GM04503 (cell line): ENCODE measurements around the gene C2orf42.
"Not testable (repeated sequence)": the region's sequence is repeated elsewhere in the genome, so short reads cannot be mapped to it uniquely, and the experiment has no call there.

ENCODE experiments used
- DNase-seq: peaks from one replicate; pipeline ENCODE4 v3.0.0-alpha.2; 2012; ENCODE audit warnings: low read depth

Gene C2orf42

GRCh38 chr2:70169654-70170245, 21.1 kb downstream of the C2orf42 start:
- not testable (repeated sequence) for DNase-seq

GRCh38 chr2:70161069-70161534, 29.7 kb downstream of the C2orf42 start:
- DNase-seq: no peak

GRCh38 chr2:70160545-70160944, 30.3 kb downstream of the C2orf42 start:
- DNase-seq: no peak

DNA sequence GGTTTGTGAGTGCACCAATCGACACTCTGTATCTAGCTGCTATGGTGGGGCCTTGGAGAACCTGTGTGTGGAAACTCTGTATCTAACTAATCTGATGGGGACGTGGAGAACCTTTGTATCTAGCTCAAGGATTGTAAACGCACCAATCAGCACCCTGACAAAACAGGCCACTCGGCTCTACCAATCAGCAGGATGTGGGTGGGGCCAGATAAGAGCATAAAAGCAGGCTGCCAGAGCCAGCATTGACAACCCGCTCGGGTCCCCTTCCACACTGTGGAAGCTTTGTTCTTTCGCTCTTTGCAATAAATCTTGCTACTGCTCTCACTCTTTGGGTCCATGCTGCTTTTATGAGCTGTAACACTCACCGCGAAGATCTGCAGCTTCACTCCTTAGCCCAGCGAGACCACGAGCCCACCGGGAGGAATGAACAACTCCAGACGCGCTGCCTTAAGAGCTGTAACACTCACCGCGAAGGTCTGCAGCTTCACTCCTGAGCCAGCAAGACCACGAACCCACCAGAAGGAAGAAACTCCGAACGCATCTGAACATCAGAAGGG, 41.6 kb downstream of the C2orf42 start:
- DNase-seq: not testable (repeated sequence)

DNA sequence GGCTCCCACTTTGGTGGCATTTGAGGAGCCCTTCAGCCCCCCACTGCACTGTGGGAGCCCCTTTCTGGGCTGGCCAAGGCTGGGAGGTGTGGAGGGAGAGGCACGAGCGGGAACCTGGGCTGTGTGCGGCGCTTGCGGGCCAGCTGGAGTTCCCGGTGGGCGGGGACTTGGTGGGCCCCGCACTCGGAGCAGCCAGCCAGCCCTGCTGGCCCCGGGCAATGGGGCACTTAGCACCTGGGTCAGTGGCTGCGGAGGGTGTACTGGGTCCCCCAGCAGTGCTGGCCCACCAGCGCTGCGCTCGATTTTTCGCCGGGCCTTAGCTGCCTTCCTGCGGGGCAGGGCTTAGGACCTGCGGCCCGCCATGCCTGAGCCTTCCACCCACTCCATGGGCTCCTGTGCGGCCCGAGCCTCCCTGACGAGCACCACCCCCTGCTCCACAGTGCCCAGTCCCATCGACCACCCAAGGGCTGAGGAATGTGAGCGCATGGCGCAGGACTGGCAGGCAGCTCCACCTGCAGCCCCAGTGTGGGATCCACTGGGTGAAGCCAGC, 42.5 kb downstream of the C2orf42 start:
- not testable (repeated sequence) for DNase-seq

GRCh38 chr2:70145851-70146739, 44.7 kb downstream of the C2orf42 start:
- no peak for DNase-seq

DNA sequence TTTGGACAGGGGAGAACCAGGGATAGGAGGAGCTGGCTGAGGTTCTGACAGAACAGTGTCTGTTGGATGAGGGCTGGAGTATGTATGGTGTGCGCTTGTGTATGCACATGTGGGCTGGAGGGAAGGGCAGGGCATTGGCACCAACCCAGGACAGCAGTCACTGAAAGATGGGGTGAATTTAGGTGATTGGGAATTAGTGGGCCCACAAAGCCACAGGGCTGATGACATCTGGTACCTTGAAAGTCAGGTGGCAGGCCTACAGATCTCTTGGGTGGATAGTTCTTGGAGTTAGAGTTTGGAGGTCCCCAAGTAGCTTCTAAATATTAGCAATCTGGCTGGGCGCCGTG, 45.7 kb downstream of the C2orf42 start:
- DNase-seq: no peak

DNA sequence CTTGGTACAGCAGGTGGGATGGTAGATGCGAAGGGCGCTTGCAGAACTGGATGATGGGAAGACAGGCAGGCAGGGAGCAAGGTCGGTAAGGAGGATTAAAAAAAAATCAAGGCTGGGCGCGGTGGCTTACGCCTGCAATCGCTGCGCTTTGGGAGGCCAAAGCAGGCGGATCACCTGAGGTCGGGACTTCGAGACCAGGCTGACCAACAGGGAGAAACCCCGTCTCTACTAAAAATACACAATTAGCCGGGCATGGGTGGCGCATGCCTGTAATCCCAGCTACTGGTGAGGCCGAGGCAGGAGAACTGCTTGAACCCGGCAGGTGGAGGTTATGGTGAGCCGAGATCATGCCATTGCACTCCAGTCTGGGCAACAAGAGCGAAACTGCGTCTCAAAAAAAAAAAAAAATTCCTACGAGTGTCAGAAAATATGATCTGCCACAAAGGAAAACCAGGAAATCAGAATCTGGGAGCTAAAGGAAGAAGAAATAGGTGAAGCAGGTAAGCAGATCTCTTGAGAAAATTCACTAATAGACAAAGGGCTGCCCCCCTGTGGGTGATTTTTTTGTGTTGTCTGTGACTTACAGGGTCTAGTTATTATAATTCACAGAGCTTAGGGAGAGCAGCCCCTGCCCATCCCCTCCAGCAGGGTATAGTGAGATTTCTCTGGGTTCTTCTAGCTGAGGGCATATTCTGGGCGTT, 46.2 kb downstream of the C2orf42 start:
- DNase-seq: no peak

DNA sequence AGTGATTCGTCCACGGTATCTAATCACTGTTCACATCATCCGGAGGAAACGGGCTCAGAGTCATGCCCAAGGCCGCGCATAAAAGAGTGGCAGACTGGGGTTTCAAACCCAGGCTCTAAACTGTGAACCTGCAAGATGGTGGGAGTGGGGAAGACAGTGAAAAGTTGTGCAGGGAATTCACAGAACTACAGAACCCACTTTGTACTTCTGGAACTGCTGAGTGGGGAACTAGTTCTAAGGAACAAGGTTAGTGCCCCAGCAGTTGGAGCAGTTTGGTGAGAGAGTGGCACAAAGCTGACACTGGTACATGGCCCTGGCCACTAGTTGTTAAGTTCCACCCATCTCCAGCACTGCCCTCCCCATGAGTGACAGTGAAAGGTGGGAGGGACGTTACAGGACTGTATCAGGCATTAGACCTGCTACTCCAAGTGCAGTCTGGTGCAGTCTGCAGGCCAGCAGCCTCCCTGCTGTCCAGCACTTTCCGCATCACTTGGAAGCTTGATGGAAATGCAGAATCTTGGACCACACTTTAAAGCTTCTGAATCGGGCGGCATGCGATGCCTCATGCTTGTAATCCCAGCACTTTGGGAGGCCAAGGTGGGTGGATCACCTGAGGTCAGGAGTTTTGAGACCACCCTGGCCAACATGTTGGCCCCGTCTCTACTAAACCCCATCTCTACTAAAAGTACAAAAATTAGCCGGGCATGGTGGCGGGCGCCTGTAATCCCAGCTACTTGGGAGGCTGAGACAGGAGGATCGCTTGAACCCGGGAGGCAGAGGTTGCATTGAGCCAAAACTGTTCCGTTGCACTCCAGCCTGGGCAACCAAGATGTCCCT, 47.3 kb downstream of the C2orf42 start:
- no peak for DNase-seq

GRCh38 chr2:70142590-70143313, 48.1 kb downstream of the C2orf42 start:
- peak; percentile 90 for DNase-seq

GRCh38 chr2:70141902-70142589, 48.8 kb downstream of the C2orf42 start:
- no peak for DNase-seq

DNA sequence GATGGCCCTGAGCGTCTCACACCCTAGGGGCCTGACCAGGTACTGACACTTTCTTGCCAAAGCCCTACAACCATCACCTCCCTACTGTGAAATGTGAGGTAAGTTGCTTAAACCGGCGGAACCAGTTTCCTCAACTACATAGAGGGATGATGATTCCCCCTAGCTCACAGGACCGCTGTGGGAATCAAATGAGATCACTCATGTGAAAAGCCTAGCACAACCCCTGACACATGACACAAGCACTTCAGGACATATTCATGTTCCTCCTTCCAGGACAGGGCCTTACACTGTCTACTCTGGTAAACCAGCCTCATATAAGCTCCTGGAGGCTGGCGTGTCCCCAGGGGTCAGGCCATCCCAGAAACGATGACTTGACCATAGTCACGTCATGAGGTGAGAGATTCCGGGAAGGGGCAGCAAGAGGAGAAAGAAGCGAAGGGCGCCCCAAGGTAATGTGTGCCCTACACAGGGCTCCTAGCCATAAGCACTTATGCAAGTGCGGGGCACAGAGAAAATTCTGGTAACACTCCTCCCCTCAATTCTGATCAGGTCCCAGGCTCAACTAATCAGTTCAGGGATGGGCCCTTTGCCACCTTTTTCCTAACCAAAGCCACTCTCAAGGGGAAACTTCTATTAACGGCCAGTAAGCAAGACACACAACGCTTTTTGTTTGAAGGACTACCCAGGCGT, 49.5 kb downstream of the C2orf42 start:
- DNase-seq: no peak

DNA sequence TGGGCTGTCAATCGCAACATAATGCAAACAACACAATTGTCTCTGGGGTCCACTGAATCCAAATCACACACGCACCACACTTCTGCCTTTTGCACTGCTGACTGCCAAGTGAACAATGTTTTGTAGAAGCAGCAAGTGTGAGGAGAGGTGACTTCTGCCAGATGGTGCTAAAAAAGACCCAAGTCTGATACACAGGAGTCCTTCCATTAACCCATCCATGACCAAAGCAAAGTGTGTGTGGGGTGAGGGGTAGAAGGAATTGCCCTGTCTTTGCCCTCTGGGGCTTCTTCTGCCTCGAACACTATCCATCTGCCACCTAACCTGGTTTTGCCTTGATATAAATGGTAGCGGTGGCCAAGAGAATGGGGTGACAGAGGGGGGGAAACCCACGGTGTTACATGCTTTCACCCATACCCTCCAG, 50.0 kb downstream of the C2orf42 start:
- DNase-seq: no peak

DNA sequence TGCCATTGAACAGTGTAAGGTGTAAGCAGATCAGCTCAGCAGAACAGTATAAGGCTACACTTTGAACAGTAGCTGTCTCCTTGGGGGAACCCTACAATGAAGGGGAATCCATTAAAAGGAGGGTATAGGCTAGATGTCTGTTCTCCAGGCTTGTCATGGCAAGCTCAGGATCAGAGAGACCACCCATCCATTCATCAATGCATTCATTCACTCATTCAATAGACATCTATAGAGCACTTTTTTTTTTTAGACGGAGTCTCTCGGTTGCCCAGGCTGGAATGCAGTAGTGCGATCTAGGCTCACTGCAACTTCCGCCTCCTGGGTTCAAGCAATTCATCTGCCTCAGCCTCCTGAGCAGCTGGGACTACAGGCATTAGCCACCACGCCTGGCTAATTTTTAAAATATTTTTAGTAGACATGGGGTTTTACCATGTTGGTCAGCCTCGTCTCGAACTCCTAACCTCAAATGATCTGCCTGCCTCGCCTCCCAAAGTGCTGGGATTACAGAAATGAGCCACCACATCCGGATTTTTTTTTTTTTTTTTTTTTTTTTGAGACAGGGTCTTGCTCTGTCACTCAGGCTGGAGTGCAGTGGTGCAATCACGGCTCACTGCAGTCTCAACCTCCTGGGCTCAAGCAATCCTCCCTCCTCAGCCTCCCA, 56.4 kb downstream of the C2orf42 start:
- DNase-seq: not testable (repeated sequence)

DNA sequence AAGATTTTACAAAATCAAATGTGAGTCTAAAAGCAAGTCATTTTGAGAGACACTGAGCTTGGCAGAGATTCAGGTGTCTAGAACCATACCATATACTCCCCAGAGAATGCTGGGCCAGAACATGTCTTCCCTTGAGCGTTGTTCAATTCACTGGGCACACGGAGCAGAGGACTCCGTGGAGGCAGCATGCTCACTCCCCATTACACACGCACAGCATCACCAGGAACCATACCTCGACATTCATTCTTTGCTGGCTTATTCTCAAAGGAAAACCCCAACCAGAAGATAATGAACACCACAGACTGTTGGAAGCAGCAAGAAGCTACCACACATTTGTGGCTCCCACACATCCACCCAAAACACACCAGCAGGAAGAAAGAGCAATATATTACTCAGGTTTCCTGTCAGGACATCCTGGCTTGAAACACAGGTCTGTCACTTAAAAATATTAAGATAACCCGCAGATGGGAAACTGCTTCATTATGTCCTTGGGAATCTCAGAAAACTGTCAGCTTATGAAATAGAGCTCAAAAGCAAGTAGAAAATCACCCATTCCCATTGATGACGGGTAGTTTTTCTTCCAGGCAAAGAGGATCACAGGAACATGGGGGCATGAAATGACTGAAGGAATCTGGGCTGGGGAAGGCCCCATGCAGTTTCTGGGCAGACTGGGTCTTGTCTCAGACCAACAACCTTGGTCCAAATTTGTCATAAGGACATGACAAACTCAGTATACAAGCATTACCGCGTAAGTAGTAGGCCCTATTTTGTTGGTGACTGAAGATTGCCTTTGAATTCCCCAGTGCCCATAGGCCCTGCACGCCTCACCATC, 57.1 kb downstream of the C2orf42 start:
- no peak for DNase-seq

DNA sequence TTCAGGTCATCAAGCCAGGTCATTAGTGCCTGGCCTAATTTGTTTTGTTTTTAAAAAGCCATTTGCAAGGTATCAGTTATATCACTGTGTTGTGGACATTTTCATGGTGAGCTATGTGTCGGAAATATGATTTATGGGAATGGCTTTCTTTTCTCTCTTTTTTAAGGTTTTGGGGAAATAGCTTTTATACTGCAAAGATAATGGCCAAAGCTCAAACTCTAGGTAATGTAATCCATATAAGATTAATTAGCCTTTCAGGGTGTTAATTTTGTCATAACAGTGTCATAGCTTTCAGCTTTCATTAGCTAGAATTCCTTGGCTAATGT, 57.7 kb downstream of the C2orf42 start:
- DNase-seq: no peak

GRCh38 chr2:70132244-70133126, 58.3 kb downstream of the C2orf42 start:
- DNase-seq: no peak
